CD14-positive monocyte (primary cell): ENCODE data around the gene RSPO1. TPM values are rescaled to one million over a fixed set of nuclear protein-coding genes. Genes with fewer than 3 reads are reported as not detected.

Experiments used
- DNase-seq, 3 donors: peaks; one replicate each; pipeline ENCODE4 v3.0.0-alpha.2; 2011 to 2022
- H2AFZ ChIP-seq: 2 replicates; pipeline ENCODE4 v1.6.0; 2012; ENCODE audit warnings: mild to moderate bottlenecking, low read depth, low read length, inconsistent platforms; ENCODE audit not compliant: insufficient read depth, poor library complexity, severe bottlenecking
- H3K27ac ChIP-seq, 2 donors: 1 replicate in 1 of 2; 2 replicates in 1 of 2; pipeline ENCODE4 v1.5.1; 2012 to 2013; ENCODE audit warnings: low read length in 2 of 2, control low read depth in 1 of 2, inconsistent platforms in 1 of 2, low read depth in 1 of 2, mild to moderate bottlenecking in 1 of 2
- H3K27me3 ChIP-seq, 2 donors: one replicate each; pipeline versions ENCODE4 v1.6.0 to v1.6.1; 2011 to 2013; ENCODE audit warnings: low read length in 2 of 2; ENCODE audit not compliant: control insufficient read depth in 2 of 2, insufficient read depth in 2 of 2
- H3K36me3 ChIP-seq, 2 donors: replicated peaks in 1 of 2; 1 replicate in 1 of 2; 2 replicates in 1 of 2; pipeline versions ENCODE4 v1.5.1 to v1.6.1; 2012 to 2013; ENCODE audit warnings: low read length in 2 of 2, control low read depth in 1 of 2, inconsistent platforms in 1 of 2, mild to moderate bottlenecking in 1 of 2; ENCODE audit not compliant: insufficient read depth in 2 of 2, control insufficient read depth in 1 of 2
- H3K4me1 ChIP-seq, 2 donors: 1 replicate in 1 of 2; 2 replicates in 1 of 2; pipeline versions ENCODE4 v1.5.1 to v1.6.1; 2012 to 2013; ENCODE audit warnings: low read length in 2 of 2, control low read depth in 1 of 2, inconsistent platforms in 1 of 2, mild to moderate bottlenecking in 1 of 2, moderate library complexity in 1 of 2; ENCODE audit not compliant: insufficient read depth in 2 of 2, control insufficient read depth in 1 of 2
- H3K4me2 ChIP-seq: replicated peaks from 2 replicates; pipeline ENCODE3; 2012; ENCODE audit warnings: low read length, moderate library complexity, mild to moderate bottlenecking; ENCODE audit not compliant: poor library complexity, severe bottlenecking; ENCODE audit errors: extremely low read depth
- H3K4me3 ChIP-seq, 3 experiments: fragments of 200-600 bp in 1 of 3; sonication (generic) in 1 of 3; replicated peaks in 1 of 3; 1 replicate in 2 of 3; 2 replicates in 1 of 3; pipeline ENCODE4 v1.5.1; 2011 to 2013; ENCODE audit warnings: low read length in 3 of 3, mild to moderate bottlenecking in 3 of 3, control low read depth in 2 of 3, low read depth in 2 of 3, inconsistent platforms in 1 of 3, moderate library complexity in 1 of 3
- H3K79me2 ChIP-seq: 2 replicates; pipeline ENCODE4 v1.6.0; 2012; ENCODE audit warnings: mild to moderate bottlenecking, control low read depth, inconsistent platforms, low read length, moderate library complexity; ENCODE audit not compliant: insufficient read depth
- H3K9ac ChIP-seq: 2 replicates; pipeline ENCODE4 v1.6.0; 2017; ENCODE audit warnings: low read length, mild to moderate bottlenecking; ENCODE audit not compliant: insufficient read depth, poor library complexity, severe bottlenecking
- H3K9me3 ChIP-seq, 2 donors: replicated peaks in 1 of 2; 1 replicate in 1 of 2; 2 replicates in 1 of 2; pipeline versions ENCODE4 v1.5.1 to v1.6.1; 2012 to 2013; ENCODE audit warnings: low read length in 2 of 2, control low read depth in 1 of 2; ENCODE audit not compliant: control insufficient read depth in 1 of 2, insufficient read depth in 1 of 2
- H4K20me1 ChIP-seq: 2 replicates; pipeline ENCODE4 v1.6.0; 2012; ENCODE audit warnings: mild to moderate bottlenecking, low read length, control low read depth, moderate library complexity; ENCODE audit not compliant: insufficient read depth
- H3K27ac Mint-ChIP-seq, 7 donors: one replicate each; pipeline ENCODE4 v1.8.0; 2020; ENCODE audit warnings: mild to moderate bottlenecking in 7 of 7, mixed read lengths in 7 of 7, moderate library complexity in 6 of 7, inconsistent platforms in 2 of 7
- H3K27me3 Mint-ChIP-seq, 3 donors: one replicate each; pipeline ENCODE4 v1.8.0; 2021 to 2022; ENCODE audit warnings: low read depth in 3 of 3, mild to moderate bottlenecking in 3 of 3, mixed read lengths in 3 of 3, moderate library complexity in 3 of 3, inconsistent platforms in 1 of 3
- H3K36me3 Mint-ChIP-seq, 2 donors: one replicate each; pipeline ENCODE4 v1.8.0; 2020; ENCODE audit warnings: mixed read lengths in 2 of 2, inconsistent platforms in 1 of 2, mild to moderate bottlenecking in 1 of 2
- H3K4me1 Mint-ChIP-seq: one replicate; pipeline ENCODE4 v1.8.0; 2020; ENCODE audit warnings: mild to moderate bottlenecking, mixed read lengths
- H3K4me3 Mint-ChIP-seq, 2 donors: one replicate each; pipeline ENCODE4 v1.8.0; 2020; ENCODE audit warnings: mild to moderate bottlenecking in 2 of 2, mixed read lengths in 2 of 2, moderate library complexity in 1 of 2
- H3K9me3 Mint-ChIP-seq, 7 donors: one replicate each; pipeline ENCODE4 v1.8.0; 2020 to 2022; ENCODE audit warnings: mixed read lengths in 7 of 7, mild to moderate bottlenecking in 6 of 7, moderate library complexity in 6 of 7, inconsistent platforms in 2 of 7
- CTCF ChIP-seq: fragments of 200-600 bp; IDR thresholded peaks from one replicate; pipeline ENCODE4 v1.8.0; 2022; ENCODE audit warnings: antibody characterized with exemption, mild to moderate bottlenecking
- WGBS: methylation state at CpG from one replicate; pipeline ENCODE4 v1.1.5; 2013; ENCODE audit warnings: missing lambda C conversion rate; ENCODE audit not compliant: insufficient coverage; 5-methylcytosine and 5-hydroxymethylcytosine counted together
- intact Hi-C, 2 donors: fragments of 100-400 bp; cut with micrococcal nuclease; formaldehyde crosslinking; loops; one replicate each; pipeline versions ENCODE4 v1.15.0 to v1.15.1; 2023
- polyA plus RNA-seq, 3 donors: library from polyadenylated mRNA; depleted of rRNA in 1 of 3; unstranded in 2 of 3; stranded (reverse) in 1 of 3; fragments of 300-500 nt in 2 of 3; fragments of >200 nt in 1 of 3; fragmentation: Illumina TruSeq in 2 of 3; gene quantifications; 1 replicate in 2 of 3; 2 replicates in 1 of 3; pipeline ENCODE4 v1.2.3, GENCODE V29; 2012 to 2021

The RSPO1 gene
- polyA plus RNA-seq, 3 donors: not detected

- Histone ChIP-seq H3K27me3 (no peaks in the 10 kb centered on the region), H3K4me1 (no peaks in the 10 kb centered on the region), H3K27ac (no peak overlapping the region), H3K4me3 (no peak overlapping the region), H4K20me1 (no peaks in the 10 kb centered on the region), H3K4me2 (no peak overlapping the region), H3K79me2 (no peaks in the 10 kb centered on the region), H3K36me3 (no peaks in the 10 kb centered on the region), H3K9ac (no peak overlapping the region), H2AFZ (no peak overlapping the region), H3K9me3 (no peaks in the 10 kb centered on the region)
- intact Hi-C loops: no loop called here
- H3K4me3 Mint-ChIP-seq: no peak overlapping the region
- no peak overlapping the region for H3K27ac Mint-ChIP-seq
- 94% methylated on average over 4 of the region's 10 CpGs for WGBS
- DNase-seq: no peak
- H3K4me1 Mint-ChIP-seq: no peaks in the 10 kb centered on the region
- H3K36me3 Mint-ChIP-seq: no peaks in the 10 kb centered on the region
- no peak for TF ChIP-seq CTCF
- H3K9me3 Mint-ChIP-seq: no peaks in the 10 kb centered on the region
- H3K27me3 Mint-ChIP-seq: peaks cover 4 to 21% (median 10%) of the 10 kb centered on the region in 3 donors
These were observed 17.1 kb upstream of the RSPO1 start for GRCh38 chr1:37651803-37652202.

GRCh38 chr1:37650721-37651120 lies 16.0 kb upstream of the RSPO1 start:
- no peaks in the 10 kb centered on the region for H3K36me3 ChIP-seq
- no peaks in the 10 kb centered on the region for H3K9me3 Mint-ChIP-seq
- H4K20me1 ChIP-seq: no peaks in the 10 kb centered on the region
- no peak for TF ChIP-seq CTCF
- H3K4me3 Mint-ChIP-seq: no peak overlapping the region
- no peak overlapping the region for H3K27ac ChIP-seq
- H3K4me3 ChIP-seq: no peak overlapping the region
- no peak overlapping the region for H3K9ac ChIP-seq
- DNase-seq: no peak
- 81% methylated on average over 3 of the region's 5 CpGs for WGBS
- no peak overlapping the region for H3K4me2 ChIP-seq
- H3K4me1 ChIP-seq: no peaks in the 10 kb centered on the region
- H3K36me3 Mint-ChIP-seq: no peaks in the 10 kb centered on the region
- intact Hi-C loops: no loop called here
- peaks cover 6 to 18% (median 10%) of the 10 kb centered on the region in 3 donors for H3K27me3 Mint-ChIP-seq
- no peaks in the 10 kb centered on the region for H3K9me3 ChIP-seq
- no peaks in the 10 kb centered on the region for H3K27me3 ChIP-seq
- H3K27ac Mint-ChIP-seq: no peak overlapping the region
- no peak overlapping the region for H2AFZ ChIP-seq
- H3K4me1 Mint-ChIP-seq: no peaks in the 10 kb centered on the region
- H3K79me2 ChIP-seq: no peaks in the 10 kb centered on the region
